NOMO-1 treated with dmso at 0.1 percent for 144 hours (cell line): ENCODE data around the gene CCDC97.
"Not testable (repeated sequence)": the region's sequence is repeated elsewhere in the genome, so short reads cannot be mapped to it uniquely, and the experiment has no call there.

Source experiments
- DNase-seq: peaks from one replicate; lab custom pipeline; 2025; ENCODE audit not compliant: unreplicated experiment; lab: John Stamatoyannopoulos, UW

Gene CCDC97

GRCh38 chr19:41310033-41310831 lies at the start of gene CCDC97:
CCDC97 (plus strand) TSS chr19:41310172; CDS start chr19:41310311, 139 bp downstream.
- peak; percentile 78 for DNase-seq

- no peak for DNase-seq
Measured at GRCh38 chr19:41261474-41262190, 48.3 kb upstream of the CCDC97 start.

GRCh38 chr19:41263042-41263849 lies 46.7 kb upstream of the CCDC97 start:
- DNase-seq, result no peak

- peak; percentile 100 for DNase-seq
Measured at GRCh38 chr19:41263850-41264580, 46.0 kb upstream of the CCDC97 start, which contains the start of gene HNRNPUL1. HNRNPUL1 (plus strand) TSS chr19:41264372; CDS start chr19:41264504, 132 bp downstream.

- no peak for DNase-seq
Measured at GRCh38 chr19:41264581-41265394, 45.2 kb upstream of the CCDC97 start.

- no peak for DNase-seq
Measured at GRCh38 chr19:41265395-41266153, 44.4 kb upstream of the CCDC97 start.

GRCh38 chr19:41269055-41269454 lies 40.9 kb upstream of the CCDC97 start:
- DNase-seq, result no peak

GRCh38 chr19:41269571-41269970 lies 40.4 kb upstream of the CCDC97 start:
- no peak for DNase-seq

GRCh38 chr19:41273076-41273475 lies 36.9 kb upstream of the CCDC97 start:
- DNase-seq, result no peak

- no peak for DNase-seq
Measured at GRCh38 chr19:41274802-41275201, 35.2 kb upstream of the CCDC97 start.

GRCh38 chr19:41276231-41276630 lies 33.7 kb upstream of the CCDC97 start:
- DNase-seq, result no peak

- DNase-seq, result no peak
Measured at GRCh38 chr19:41278478-41278877, 31.5 kb upstream of the CCDC97 start.

- no peak for DNase-seq
Measured at GRCh38 chr19:41288673-41289530, 21.1 kb upstream of the CCDC97 start.

- not testable (repeated sequence) for DNase-seq
Measured at GRCh38 chr19:41289814-41290213, 20.2 kb upstream of the CCDC97 start.

- no peak for DNase-seq
Measured at GRCh38 chr19:41294393-41294792, 15.6 kb upstream of the CCDC97 start.

GRCh38 chr19:41295499-41295898 lies 14.5 kb upstream of the CCDC97 start:
- DNase-seq, result no peak

GRCh38 chr19:41296433-41296871 lies 13.5 kb upstream of the CCDC97 start:
- DNase-seq, result no peak
